ENCODE results near the gene CAV3. TPM values are rescaled to one million over a fixed set of nuclear protein-coding genes. Genes with fewer than 3 reads are reported as not detected.
"Not testable (repeated sequence)": the region's sequence is repeated elsewhere in the genome, so short reads cannot be mapped to it uniquely, and the experiment has no call there.

The CAV3 gene
- not detected for total RNA-seq

DNA sequence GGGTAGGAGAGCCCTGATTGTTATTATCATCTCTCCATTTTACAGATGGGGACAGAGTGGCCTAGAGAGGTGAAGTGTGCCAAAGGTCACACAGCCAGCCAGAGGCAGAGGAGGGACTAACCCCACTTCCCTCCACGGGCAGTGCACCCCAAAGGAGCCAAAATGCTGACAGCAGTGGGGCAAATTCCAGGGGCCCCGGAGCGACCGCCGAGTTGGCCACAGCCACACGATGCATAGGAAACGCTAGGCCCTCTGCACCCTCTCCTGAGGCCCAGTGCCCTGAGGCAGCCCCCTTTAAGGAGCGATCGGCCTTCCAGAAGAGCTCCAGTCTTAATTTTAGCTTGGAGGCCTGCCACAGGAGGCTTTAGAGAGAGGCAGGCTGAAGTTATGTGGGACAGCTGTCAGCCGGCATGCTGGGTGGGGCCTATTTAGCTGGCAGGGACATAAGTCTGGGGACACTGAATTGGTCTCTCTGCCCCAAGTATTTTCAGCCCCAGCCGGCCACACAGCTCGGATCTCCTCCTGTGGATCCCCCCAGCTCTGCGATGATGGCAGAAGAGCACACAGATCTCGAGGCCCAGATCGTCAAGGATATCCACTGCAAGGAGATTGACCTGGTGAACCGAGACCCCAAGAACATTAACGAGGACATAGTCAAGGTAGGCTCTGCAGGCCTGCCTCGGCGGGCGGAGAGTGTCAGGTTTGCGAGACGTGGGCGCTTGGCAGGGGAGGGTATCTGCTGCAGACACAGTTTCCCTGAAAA, at the start of gene CAV3:
Gene CAV3, plus strand, starts transcription at position 471 of the 763 bp plus-strand sequence. Its CDS starts 75 bp downstream, at position 546.
- FAIRE-seq (no peak), DNase-seq (ENCODE audit: low spot score in 2 of 2) (no peak)

DNA sequence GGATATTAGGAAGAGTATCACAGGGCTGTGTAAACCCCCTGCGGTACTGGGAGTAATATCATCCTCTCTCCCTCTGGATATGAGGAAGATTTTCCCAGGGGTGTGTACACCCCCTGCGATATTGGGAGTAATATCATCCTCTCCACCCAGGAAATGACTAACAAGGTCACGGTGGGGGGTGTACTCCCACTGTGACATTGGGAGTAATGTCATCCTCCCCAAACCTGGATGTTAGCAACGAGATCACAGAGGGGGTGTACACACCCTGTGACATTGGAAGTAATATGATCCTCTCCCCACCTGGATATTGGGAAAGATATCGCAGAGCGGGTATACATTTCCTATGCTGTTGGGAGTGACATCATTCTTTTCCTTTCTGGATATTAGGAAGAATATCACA, 48.6 kb upstream of the CAV3 start:
- FAIRE-seq; DNase-seq (ENCODE audit: low spot score in 2 of 2): not testable (repeated sequence)

DNA sequence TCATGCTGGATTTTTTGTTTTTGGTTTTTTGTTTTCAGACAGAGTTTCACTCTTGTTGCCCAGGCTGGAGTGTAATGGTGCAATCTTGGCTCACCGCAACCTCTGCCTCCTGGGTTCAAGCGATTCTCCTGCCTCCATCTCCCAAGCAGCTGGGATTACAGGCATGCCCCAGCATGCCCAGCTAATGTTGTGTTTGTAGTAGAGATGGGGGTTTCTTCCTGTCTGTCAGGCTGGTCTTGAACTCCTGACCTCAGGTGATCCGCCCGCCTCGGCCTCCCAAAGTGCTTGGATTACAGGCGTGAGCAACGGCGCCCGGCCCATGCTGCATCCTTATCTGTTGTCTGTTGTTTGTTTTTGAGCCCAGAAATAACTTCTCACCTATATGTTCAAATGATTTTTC, 42.3 kb upstream of the CAV3 start:
- not testable (repeated sequence) for DNase-seq (ENCODE audit: low spot score in 2 of 2); FAIRE-seq

- DNase-seq (ENCODE audit: low spot score in 2 of 2) (no peak), FAIRE-seq (no peak)
Measured at GRCh38 chr3:8702560-8702959, 31.0 kb upstream of the CAV3 start.

DNA sequence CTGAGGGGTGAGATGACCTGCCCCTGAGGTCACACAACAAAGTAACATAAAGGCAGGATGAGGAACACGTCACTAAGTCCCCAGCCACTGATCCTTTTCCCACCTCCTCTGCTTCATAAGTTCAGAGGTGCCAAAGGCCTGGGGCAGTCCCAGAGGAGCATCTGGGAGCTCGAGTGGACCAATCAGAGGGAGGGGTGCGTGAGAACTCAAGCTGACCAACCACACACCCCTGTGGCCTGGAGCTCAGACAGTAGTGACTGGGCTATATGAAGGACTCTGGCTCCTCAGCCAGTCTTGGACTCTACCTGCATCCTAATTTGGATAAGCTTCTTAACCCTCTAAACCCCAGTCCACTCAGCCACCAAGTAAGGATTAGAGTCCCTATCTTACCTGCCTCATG, 28.0 kb upstream of the CAV3 start:
- FAIRE-seq (no peak), DNase-seq (ENCODE audit: low spot score in 2 of 2) (no peak)

DNA sequence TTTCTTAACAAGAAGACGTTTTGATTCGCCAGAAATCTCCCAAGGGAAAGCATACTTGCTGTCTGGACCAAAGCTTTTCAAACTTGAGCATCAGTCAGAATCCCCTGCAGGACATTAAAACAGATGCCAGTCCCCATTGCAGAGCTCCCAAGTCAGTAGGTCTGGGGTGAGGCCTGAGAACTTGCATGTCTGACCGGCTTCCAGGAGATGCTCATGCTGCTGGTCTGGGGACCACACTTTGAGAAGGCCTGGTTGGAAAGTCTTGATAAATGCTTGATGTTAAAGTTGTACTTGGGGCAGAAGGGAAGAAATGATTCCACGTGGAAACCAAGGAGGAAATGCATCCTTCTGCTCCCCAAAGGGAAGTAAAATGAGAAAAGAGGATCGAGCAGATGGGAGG, 24.3 kb upstream of the CAV3 start:
- DNase-seq (ENCODE audit: low spot score in 2 of 2) (no peak), FAIRE-seq (no peak)

DNA sequence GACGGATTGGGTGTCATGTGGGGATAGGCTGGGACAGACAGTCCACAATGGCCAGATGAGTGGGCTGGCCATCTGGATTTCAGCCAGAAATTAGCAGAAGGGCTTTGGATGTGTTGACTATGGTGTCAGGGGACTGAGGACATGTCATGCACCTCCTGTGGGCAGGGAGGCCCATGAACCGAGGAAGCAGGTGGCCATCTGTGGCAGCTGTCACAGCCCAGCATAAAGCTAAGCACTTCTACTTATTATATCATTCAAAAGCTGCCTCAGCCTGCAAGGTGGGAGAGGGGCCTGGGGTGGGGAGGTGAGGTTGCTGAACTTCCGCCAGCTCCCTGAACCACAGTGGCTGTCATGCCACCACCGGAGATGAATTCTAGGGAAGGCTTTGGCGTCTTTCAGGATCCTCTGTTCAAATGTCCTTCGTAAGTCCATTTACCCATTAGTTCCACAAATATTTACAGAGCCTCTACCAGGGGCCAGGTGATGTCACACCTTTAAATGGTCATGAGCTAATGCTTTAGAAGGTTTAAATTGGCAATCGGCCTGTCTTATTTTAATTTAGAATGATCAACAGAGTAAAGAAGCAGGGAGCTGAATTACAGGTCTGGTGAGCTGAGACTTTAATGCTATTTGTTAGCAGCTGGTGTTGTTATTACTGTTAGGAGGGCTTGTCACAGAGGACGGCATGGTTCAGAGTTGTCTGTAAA, 23.6 kb upstream of the CAV3 start:
- FAIRE-seq (no peak), DNase-seq (ENCODE audit: low spot score in 2 of 2) (no peak)

GRCh38 chr3:8712045-8712907, 21.3 kb upstream of the CAV3 start:
- no peak for DNase-seq (ENCODE audit: low spot score in 2 of 2)
- FAIRE-seq, result no peak

DNA sequence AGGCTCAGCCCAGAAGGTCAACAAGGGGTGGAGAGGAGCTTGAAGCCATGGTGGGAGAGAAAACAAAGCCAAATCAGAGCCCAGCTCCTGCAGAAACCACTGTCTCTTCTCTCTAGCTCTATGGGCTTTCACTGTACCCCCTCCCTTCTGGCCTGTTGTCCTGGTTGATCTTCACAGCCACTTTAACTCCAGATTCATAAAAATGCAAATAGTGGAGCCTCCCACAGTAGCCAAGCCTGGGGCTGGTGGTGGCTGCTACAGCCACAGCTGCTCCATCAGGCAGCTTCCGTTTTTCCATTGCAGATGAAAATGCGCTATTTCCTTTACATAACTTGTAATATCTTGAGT, 20.7 kb upstream of the CAV3 start:
- DNase-seq (ENCODE audit: low spot score in 2 of 2), result no peak
- no peak for FAIRE-seq

DNA sequence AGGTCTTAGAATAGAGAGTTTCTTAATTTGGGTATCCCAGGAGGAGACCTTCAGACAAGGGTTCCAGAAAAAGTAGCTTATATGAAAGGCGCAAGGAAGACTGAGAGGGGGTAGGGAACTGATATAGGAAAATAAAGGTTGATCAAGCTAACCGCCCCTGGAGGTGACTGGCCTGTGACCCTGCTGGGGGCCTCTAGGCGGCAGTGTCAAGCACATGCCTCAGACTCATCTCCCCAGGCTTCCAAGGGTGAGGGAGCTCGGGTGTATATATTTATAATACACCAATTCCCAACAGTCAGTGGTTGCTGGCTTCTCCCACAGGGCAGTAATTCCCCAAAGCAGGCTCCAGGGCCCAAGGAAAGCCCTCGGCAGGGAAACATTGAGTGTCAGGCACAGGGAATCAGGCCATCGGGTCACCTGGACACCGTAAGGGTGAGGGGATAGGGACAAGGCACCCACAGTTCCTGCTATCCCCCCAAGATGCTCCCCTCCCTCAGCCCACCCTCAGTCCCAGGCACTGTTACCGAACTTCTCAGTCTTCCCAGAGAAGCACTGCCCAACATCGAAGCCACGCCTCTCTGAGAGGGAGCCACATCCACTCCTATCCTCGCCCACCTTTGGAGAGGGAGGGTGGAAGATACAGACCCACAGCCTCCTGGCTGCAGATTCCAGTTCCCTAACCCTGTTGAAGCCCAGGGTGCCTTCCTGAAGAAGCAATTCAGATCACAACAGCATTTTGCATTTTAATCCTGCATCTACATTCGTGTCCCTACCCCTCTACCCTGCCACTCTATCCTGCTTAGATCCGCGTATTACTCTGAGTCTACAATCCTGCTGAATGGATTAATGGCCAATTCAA, 19.5 kb upstream of the CAV3 start:
- no peak for FAIRE-seq
- no peak for DNase-seq (ENCODE audit: low spot score in 2 of 2)

DNA sequence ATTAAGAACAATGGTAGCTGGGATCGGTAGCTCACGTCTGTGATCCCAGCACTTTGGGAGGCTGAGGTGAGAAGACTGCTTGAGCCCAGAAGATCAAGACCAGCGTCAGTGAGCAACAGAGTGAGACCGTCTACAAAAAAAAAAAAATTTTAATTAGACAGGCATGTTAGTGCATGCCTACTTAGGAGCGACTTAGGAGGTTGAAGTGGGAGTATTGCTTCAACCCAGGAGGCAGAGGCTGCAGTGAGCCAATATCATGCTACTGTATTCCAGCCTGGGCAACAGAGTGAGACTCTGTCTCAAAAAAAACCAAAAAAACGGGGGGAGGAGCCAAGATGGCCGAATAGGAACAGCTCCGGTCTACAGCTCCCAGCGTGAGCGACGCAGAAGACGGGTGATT, 17.8 kb upstream of the CAV3 start:
- not testable (repeated sequence) for DNase-seq (ENCODE audit: low spot score in 2 of 2); FAIRE-seq

GRCh38 chr3:8722808-8723207, 10.8 kb upstream of the CAV3 start:
- FAIRE-seq (no peak), DNase-seq (ENCODE audit: low spot score in 2 of 2) (no peak)

DNA sequence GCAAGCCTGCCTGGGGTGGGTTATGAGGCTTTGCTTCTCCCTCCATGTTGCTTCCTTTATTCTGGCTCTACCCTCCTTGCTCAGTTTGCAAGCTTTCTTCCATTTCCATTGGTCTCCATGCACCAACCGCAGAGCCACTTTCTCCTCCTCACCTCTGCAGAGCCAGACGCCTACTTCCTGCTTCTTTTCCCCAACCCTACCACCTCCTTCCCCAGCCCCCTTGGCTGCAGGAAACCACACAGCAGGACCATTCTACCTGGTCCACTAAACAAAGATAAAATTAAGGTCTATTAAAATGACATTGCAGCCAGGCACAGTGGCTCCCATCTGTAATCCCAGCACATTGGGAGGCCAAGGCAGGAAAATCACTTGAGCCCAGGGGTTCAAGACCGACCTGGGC, 10.0 kb upstream of the CAV3 start:
- no peak for FAIRE-seq
- no peak for DNase-seq (ENCODE audit: low spot score in 2 of 2)

GRCh38 chr3:8724108-8724752, 9.4 kb upstream of the CAV3 start:
- DNase-seq (ENCODE audit: low spot score in 2 of 2) (no peak), FAIRE-seq (no peak)

- no peak for DNase-seq (ENCODE audit: low spot score in 2 of 2)
- FAIRE-seq, result no peak
Measured at GRCh38 chr3:8727605-8728512, 5.7 kb upstream of the CAV3 start.

GRCh38 chr3:8729479-8729878, 4.1 kb upstream of the CAV3 start:
- no peak for FAIRE-seq
- DNase-seq (ENCODE audit: low spot score in 2 of 2), result no peak

- DNase-seq (ENCODE audit: low spot score in 2 of 2), result no peak
- no peak for FAIRE-seq
Measured at GRCh38 chr3:8730656-8731055, 2.9 kb upstream of the CAV3 start.

- FAIRE-seq (no peak), DNase-seq (ENCODE audit: low spot score in 2 of 2) (no peak)
Measured at GRCh38 chr3:8732413-8732812, 1.2 kb upstream of the CAV3 start.

All from frontal cortex (tissue), 4 donors.